Measurements from ENCODE around the gene NBPF1. TPM values are rescaled to one million over a fixed set of nuclear protein-coding genes. Genes with fewer than 3 reads are reported as not detected.
"Not testable (repeated sequence)": the region's sequence is repeated elsewhere in the genome, so short reads cannot be mapped to it uniquely, and the experiment has no call there.

Gene NBPF1
- total RNA-seq, 1 experiment from 2014 or later, result 27.7 TPM

- not testable (repeated sequence) for H3K27ac ChIP-seq (ENCODE audit: insufficient read length, low read depth, low read length); H2AFZ ChIP-seq (ENCODE audit: low read length); H2BK120ac ChIP-seq (ENCODE audit: low read depth, low read length, poor library complexity, severe bottlenecking); H3K36me3 Mint-ChIP-seq (ENCODE audit: insufficient read depth in 1 of 3, low read depth in 3 of 3); H3K9me3 Mint-ChIP-seq; H3K23ac ChIP-seq (ENCODE audit: insufficient read length, low read depth, low read length); H4K91ac ChIP-seq (ENCODE audit: insufficient read length, low read depth, low read length); H3K14ac ChIP-seq (ENCODE audit: insufficient read depth, low read length); H3K23me2 ChIP-seq (ENCODE audit: insufficient read length, low read depth, low read length, poor library complexity, severe bottlenecking); H3K9ac ChIP-seq (ENCODE audit: extremely low read depth, insufficient read length, low read length); H3K18ac ChIP-seq (ENCODE audit: insufficient read length, low read depth, low read length); H4K20me1 ChIP-seq (ENCODE audit: control insufficient read depth, insufficient read depth, insufficient read length); H3K79me2 ChIP-seq (ENCODE audit: insufficient read depth, low read length); H2BK15ac ChIP-seq (ENCODE audit: low read depth, low read length); H2BK20ac ChIP-seq (ENCODE audit: low read depth, low read length, poor library complexity, severe bottlenecking); H2AK5ac ChIP-seq (ENCODE audit: insufficient read length, low read length); H3K4ac ChIP-seq (ENCODE audit: low read depth, low read length); H3K27ac Mint-ChIP-seq; H3K4me1 ChIP-seq (ENCODE audit: insufficient read depth, low read length); H3K56ac ChIP-seq (ENCODE audit: insufficient read length, low read depth, low read length); H3T11ph ChIP-seq (ENCODE audit: low read length); H2BK5ac ChIP-seq (ENCODE audit: insufficient read length, low read length); H3K27me3 ChIP-seq (ENCODE audit: insufficient read depth, low read length); H4K5ac ChIP-seq (ENCODE audit: insufficient read length, low read depth, low read length); H2BK12ac ChIP-seq (ENCODE audit: insufficient read length, low read depth, low read length); H4K8ac ChIP-seq (replicated peaks; ENCODE audit: insufficient read length, low read depth, low read length); H3K9me3 ChIP-seq (ENCODE audit: control insufficient read depth, low read depth, low read length); H3K79me1 ChIP-seq (ENCODE audit: insufficient read depth, low read depth, low read length, poor library complexity, severe bottlenecking)
- H3K4me1 Mint-ChIP-seq, result peaks cover 22% of the 10 kb centered on the region in 2 experiments
- DNase-seq, result peak; percentile 86
- WGBS (ENCODE audit: extremely low coverage, insufficient read length, low lambda C conversion rate), result no CpG with 5 or more reads among the region's 43 CpGs
- H3K27me3 Mint-ChIP-seq (ENCODE audit: low read depth), result peaks cover 38% of the 10 kb centered on the region
- peak overlapping the region; percentile 86 to 93 for H3K4me3 Mint-ChIP-seq
- H3K4me2 ChIP-seq (ENCODE audit: insufficient read depth, insufficient read length, low read length), result peak overlapping the region; percentile 76
Observed at GRCh38 chr1:16534829-16535456, 78.4 kb downstream of the NBPF1 start.
